OCI-LY7 (cell line): Measurements from ENCODE around the gene SLX4IP.

Source experiments
- CTCF ChIP-seq: fragments of 200-600 bp; sonication (generic); conservative IDR thresholded peaks from 2 replicates; pipeline ENCODE4 v1.5.1; 2014; ENCODE audit warnings: mild to moderate bottlenecking, antibody characterized with exemption, low read length, moderate library complexity, mixed read lengths
- EZH2phosphoT487 ChIP-seq: fragments of 200-600 bp; sonication (generic); IDR thresholded peaks from 2 replicates; pipeline ENCODE4 v1.6.1; 2018; ENCODE audit warnings: low read depth, borderline replicate concordance, mild to moderate bottlenecking, mixed run types, antibody characterized with exemption, low read length, moderate library complexity, mixed read lengths

GRCh38 chr20:10647909-10648308 lies 212.8 kb downstream of the SLX4IP start:
- no peak for TF ChIP-seq CTCF
- no peak for TF ChIP-seq EZH2phosphoT487
